Measurements from ENCODE around the gene HCFC1.

GRCh38 chrX:153952373-153953026 is 19.1 kb downstream of the HCFC1 start:
- TF ChIP-seq CTCF (conservative IDR thresholded peaks at IDR 0.05; ENCODE audit: low read depth, low read length) (no peak), EZH2 (IDR thresholded peaks at IDR 0.05; ENCODE audit: borderline replicate concordance, low read depth, low read length, poor library complexity, severe bottlenecking) (no peak)
